HEK293 (cell line): Measurements from ENCODE around the gene MACROH2A2.

Experiments
- CTCF ChIA-PET: fragments of 350-600 bp; formaldehyde crosslinking; extraction: SDS; loops from one replicate; lab custom pipeline; 2021; ENCODE audit warnings: antibody characterized with exemption; lab: Yijun Ruan, JAX
- POLR2A ChIA-PET: fragments of 300-600 bp; formaldehyde crosslinking; extraction: SDS; loops from one replicate; lab custom pipeline; 2020; ENCODE audit warnings: antibody characterized with exemption, inconsistent platforms; lab: Yijun Ruan, JAX
- H3K27ac ChIP-seq: fragments of 200-500 bp; sonication (Bioruptor generic); 2 replicates; pipeline ENCODE4 v1.5.1; 2014; ENCODE audit warnings: low read depth, low read length, control low read depth, inconsistent platforms; ENCODE audit errors: extremely low read depth
- H3K36me3 ChIP-seq, 2 experiments: fragments of 200-500 bp in 1 of 2; sonication (Bioruptor generic) in 1 of 2; 1 replicate in 1 of 2; 2 replicates in 1 of 2; pipeline ENCODE4 v1.5.1; 2014 to 2017; ENCODE audit warnings: inconsistent platforms in 2 of 2, low read length in 2 of 2; ENCODE audit not compliant: control insufficient read depth in 2 of 2, insufficient read depth in 1 of 2
- H3K4me1 ChIP-seq: fragments of 200-500 bp; sonication (Bioruptor generic); 2 replicates; pipeline ENCODE4 v1.5.1; 2014; ENCODE audit warnings: mild to moderate bottlenecking, low read length, inconsistent platforms; ENCODE audit not compliant: control insufficient read depth, insufficient read depth
- H3K4me3 ChIP-seq: 2 replicates; pipeline ENCODE4 v1.5.1; 2011; ENCODE audit warnings: low read depth, mild to moderate bottlenecking, control low read depth, low read length, moderate library complexity
- H3K9me3 ChIP-seq: fragments of 200-500 bp; sonication (Bioruptor generic); 2 replicates; pipeline ENCODE4 v1.5.1; 2014; ENCODE audit warnings: low read depth, low read length, inconsistent platforms; ENCODE audit not compliant: control insufficient read depth, insufficient read depth
- EGR2 ChIP-seq: fragments of 450-650 bp; formaldehyde crosslinking; IDR thresholded peaks from 2 replicates; pipeline ENCODE4 v1.5.1; 2016; ENCODE audit warnings: low read depth, missing biosample characterization, missing genetic modification characterization
- OSR2 ChIP-seq: fragments of 450-650 bp; formaldehyde crosslinking; IDR thresholded peaks from 2 replicates; pipeline ENCODE4 v1.5.1; 2016; ENCODE audit warnings: missing biosample characterization, missing genetic modification characterization
- SP3 ChIP-seq: fragments of 450-650 bp; formaldehyde crosslinking; IDR thresholded peaks from 2 replicates; pipeline ENCODE4 v1.5.1; 2016; ENCODE audit warnings: missing biosample characterization, missing genetic modification characterization
- TRIM28 ChIP-seq: IDR thresholded peaks from 2 replicates; pipeline ENCODE4 v1.6.1; 2011; ENCODE audit warnings: low read length, control low read depth, borderline replicate concordance
- ZFP37 ChIP-seq: fragments of 450-650 bp; formaldehyde crosslinking; IDR thresholded peaks from 2 replicates; pipeline ENCODE4 v1.5.1; 2016; ENCODE audit warnings: missing biosample characterization, missing genetic modification characterization
- ZNF112 ChIP-seq: fragments of 450-650 bp; formaldehyde crosslinking; IDR thresholded peaks from 2 replicates; pipeline ENCODE4 v1.5.0; 2017; ENCODE audit warnings: missing biosample characterization, missing genetic modification characterization
- ZNF132 ChIP-seq: fragments of 450-650 bp; formaldehyde crosslinking; IDR thresholded peaks from 2 replicates; pipeline ENCODE4 v1.5.1; 2017; ENCODE audit warnings: missing biosample characterization, missing genetic modification characterization, borderline replicate concordance
- ZNF223 ChIP-seq: fragments of 450-650 bp; formaldehyde crosslinking; IDR thresholded peaks from 2 replicates; pipeline ENCODE4 v1.5.1; 2016; ENCODE audit warnings: missing biosample characterization, missing genetic modification characterization
- ZNF248 ChIP-seq: fragments of 450-650 bp; formaldehyde crosslinking; IDR thresholded peaks from 2 replicates; pipeline ENCODE4 v1.5.1; 2017; ENCODE audit warnings: missing biosample characterization, missing genetic modification characterization
- ZNF311 ChIP-seq: fragments of 450-650 bp; formaldehyde crosslinking; IDR thresholded peaks from 2 replicates; pipeline ENCODE4 v1.5.1; 2017; ENCODE audit warnings: missing biosample characterization, missing genetic modification characterization, borderline replicate concordance
- ZNF416 ChIP-seq: fragments of 450-650 bp; formaldehyde crosslinking; IDR thresholded peaks from 2 replicates; pipeline ENCODE4 v1.5.1; 2016; ENCODE audit warnings: missing biosample characterization, missing genetic modification characterization
- ZNF518A ChIP-seq: fragments of 450-650 bp; formaldehyde crosslinking; conservative IDR thresholded peaks from 2 replicates; pipeline ENCODE4 v1.5.1; 2016; ENCODE audit warnings: low read depth, missing biosample characterization, missing genetic modification characterization
- ZNF555 ChIP-seq: fragments of 450-650 bp; formaldehyde crosslinking; conservative IDR thresholded peaks from 2 replicates; pipeline ENCODE4 v1.5.1; 2017; ENCODE audit warnings: missing biosample characterization, mild to moderate bottlenecking, missing genetic modification characterization, inconsistent platforms
- ZNF571 ChIP-seq: fragments of 450-650 bp; formaldehyde crosslinking; IDR thresholded peaks from 2 replicates; pipeline ENCODE4 v1.5.0; 2017; ENCODE audit warnings: missing biosample characterization, missing genetic modification characterization
- ZNF623 ChIP-seq: fragments of 450-650 bp; formaldehyde crosslinking; IDR thresholded peaks from 2 replicates; pipeline ENCODE4 v1.5.1; 2016; ENCODE audit warnings: missing biosample characterization, missing genetic modification characterization
- ZNF624 ChIP-seq: fragments of 450-650 bp; formaldehyde crosslinking; IDR thresholded peaks from 2 replicates; pipeline ENCODE4 v1.5.1; 2017; ENCODE audit warnings: missing biosample characterization, missing genetic modification characterization
- ZNF626 ChIP-seq: fragments of 450-650 bp; sonication (Bioruptor Pico); formaldehyde crosslinking; IDR thresholded peaks from 2 replicates; pipeline ENCODE4 v1.5.1; 2018; ENCODE audit warnings: missing biosample characterization, missing genetic modification characterization, inconsistent platforms
- ZNF629 ChIP-seq: fragments of 450-650 bp; formaldehyde crosslinking; IDR thresholded peaks from 2 replicates; pipeline ENCODE4 v1.5.1; 2017; ENCODE audit warnings: missing biosample characterization, missing genetic modification characterization
- ZNF658 ChIP-seq: fragments of 450-650 bp; formaldehyde crosslinking; IDR thresholded peaks from 2 replicates; pipeline ENCODE4; 2016; ENCODE audit warnings: missing biosample characterization, missing genetic modification characterization
- ZNF701 ChIP-seq: fragments of 450-650 bp; formaldehyde crosslinking; IDR thresholded peaks from 2 replicates; pipeline ENCODE4 v1.5.1; 2016; ENCODE audit warnings: missing biosample characterization, missing genetic modification characterization
- ZSCAN30 ChIP-seq: fragments of 450-650 bp; IDR thresholded peaks from 2 replicates; pipeline ENCODE4 v1.5.1; 2018; ENCODE audit warnings: missing biosample characterization, mild to moderate bottlenecking, missing genetic modification characterization, moderate library complexity
- TF ChIP-seq, protein P1 (sequence below): fragments of 450-650 bp; formaldehyde crosslinking; IDR thresholded peaks from 2 replicates; pipeline ENCODE4 v1.5.1; 2016; ENCODE audit warnings: missing biosample characterization, missing genetic modification characterization, borderline replicate concordance

The MACROH2A2 gene

GRCh38 chr10:70119197-70119596 is 66.6 kb downstream of the MACROH2A2 start:
- Histone ChIP-seq H3K4me3 (no peak overlapping the region), H3K9me3 (no peaks in the 10 kb centered on the region), H3K27ac (no peak overlapping the region), H3K36me3 (peaks cover 0 to 9% of the 10 kb centered on the region in 2 experiments; a peak in 1 of 3 replicates), H3K4me1 (no peaks in the 10 kb centered on the region; the same call in 1 of the 2 replicates)
- POLR2A ChIA-PET = interaction anchor here (0.7 kb wide), 1 partner anchor 27 kb away, joined by 5 read pairs; the partner anchor contains the start of gene TYSND1
- CTCF ChIA-PET = interaction anchor here (1.2 to 5.0 kb wide), 2 partner anchors 27 to 245 kb away, joined by 4 to 63 read pairs; partner anchors contain the start of gene TYSND1
- TF ChIP-seq ZNF571 (no peak), ZSCAN30 (tag by site-specific recombination) (no peak), ZNF701 (tag by site-specific recombination) (no peak), ZNF132 (no peak), ZNF629 (tag by site-specific recombination) (no peak), TRIM28 (no peak), EGR2 (no peak), ZNF658 (tag by site-specific recombination) (no peak), ZNF223 (tag by site-specific recombination) (no peak), ZFP37 (tag by site-specific recombination) (no peak), ZNF626 (tag by site-specific recombination) (no peak), ZNF112 (no peak), ZNF555 (tag by site-specific recombination) (no peak)
- TF ChIP-seq, protein P1, sequence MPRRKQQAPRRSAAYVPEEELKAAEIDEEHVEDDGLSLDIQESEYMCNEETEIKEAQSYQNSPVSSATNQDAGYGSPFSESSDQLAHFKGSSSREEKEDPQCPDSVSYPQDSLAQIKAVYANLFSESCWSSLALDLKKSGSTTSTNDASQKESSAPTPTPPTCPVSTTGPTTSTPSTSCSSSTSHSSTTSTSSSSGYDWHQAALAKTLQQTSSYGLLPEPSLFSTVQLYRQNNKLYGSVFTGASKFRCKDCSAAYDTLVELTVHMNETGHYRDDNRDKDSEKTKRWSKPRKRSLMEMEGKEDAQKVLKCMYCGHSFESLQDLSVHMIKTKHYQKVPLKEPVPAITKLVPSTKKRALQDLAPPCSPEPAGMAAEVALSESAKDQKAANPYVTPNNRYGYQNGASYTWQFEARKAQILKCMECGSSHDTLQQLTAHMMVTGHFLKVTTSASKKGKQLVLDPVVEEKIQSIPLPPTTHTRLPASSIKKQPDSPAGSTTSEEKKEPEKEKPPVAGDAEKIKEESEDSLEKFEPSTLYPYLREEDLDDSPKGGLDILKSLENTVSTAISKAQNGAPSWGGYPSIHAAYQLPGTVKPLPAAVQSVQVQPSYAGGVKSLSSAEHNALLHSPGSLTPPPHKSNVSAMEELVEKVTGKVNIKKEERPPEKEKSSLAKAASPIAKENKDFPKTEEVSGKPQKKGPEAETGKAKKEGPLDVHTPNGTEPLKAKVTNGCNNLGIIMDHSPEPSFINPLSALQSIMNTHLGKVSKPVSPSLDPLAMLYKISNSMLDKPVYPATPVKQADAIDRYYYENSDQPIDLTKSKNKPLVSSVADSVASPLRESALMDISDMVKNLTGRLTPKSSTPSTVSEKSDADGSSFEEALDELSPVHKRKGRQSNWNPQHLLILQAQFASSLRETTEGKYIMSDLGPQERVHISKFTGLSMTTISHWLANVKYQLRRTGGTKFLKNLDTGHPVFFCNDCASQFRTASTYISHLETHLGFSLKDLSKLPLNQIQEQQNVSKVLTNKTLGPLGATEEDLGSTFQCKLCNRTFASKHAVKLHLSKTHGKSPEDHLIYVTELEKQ = no peak

- ChIA-PET CTCF (interaction anchor here (0.7 to 1.2 kb wide), 3 partner anchors 228 to 791 kb away, joined by 3 to 4 read pairs (median 3); no protein-coding TSS in a partner anchor), POLR2A (no interaction called here)
- H3K4me1 ChIP-seq = no peaks in the 10 kb centered on the region; the same call in 1 of the 2 replicates
- no peaks in the 10 kb centered on the region for H3K9me3 ChIP-seq
- no peak overlapping the region for H3K27ac ChIP-seq
- no peak overlapping the region for H3K4me3 ChIP-seq
- TF ChIP-seq ZNF624 (tag by site-specific recombination) = no peak
- TF ChIP-seq ZNF248 (tag by site-specific recombination) = no peak
- TF ChIP-seq ZNF416 (tag by site-specific recombination) = no peak
- no peak for TF ChIP-seq ZNF518A (tag by site-specific recombination)
- TF ChIP-seq ZNF623 (tag by site-specific recombination) = no peak
- no peak for TF ChIP-seq SP3 (tag by site-specific recombination)
- no peak for TF ChIP-seq ZNF311 (tag by site-specific recombination)
- no peak for TF ChIP-seq OSR2
- H3K36me3 ChIP-seq = peaks cover 0 to 9% of the 10 kb centered on the region in 2 experiments; a peak in 1 of 3 replicates
Measured at GRCh38 chr10:70119623-70120022, 67.0 kb downstream of the MACROH2A2 start.
